NCI-H345 treated with DMSO at 0.1 percent for 48 hours (cell line): Measurements from ENCODE around the gene TMEM88.
A peak's percentile ranks its signal among the peaks of the same experiment; 100 is the strongest.
"Not testable (repeated sequence)": the region's sequence is repeated elsewhere in the genome, so short reads cannot be mapped to it uniquely, and the experiment has no call there.

ENCODE experiments used
- DNase-seq: peaks from one replicate; lab custom pipeline; 2025; ENCODE audit not compliant: unreplicated experiment; lab: John Stamatoyannopoulos, UW

The TMEM88 gene

GRCh38 chr17:7856011-7856810 lies 1.3 kb downstream of the TMEM88 start:
- no peak for DNase-seq

GRCh38 chr17:7856811-7857712 lies 2.2 kb downstream of the TMEM88 start, which contains the start of gene NAA38:
Gene NAA38, minus strand, starts transcription at chr17:7857559. Its CDS starts 96 bp downstream, at chr17:7857463.
- peak; percentile 95 for DNase-seq

- DNase-seq: peak; percentile 92
Measured at GRCh38 chr17:7857713-7858521, 3.1 kb downstream of the TMEM88 start, which contains the start of gene CYB5D1. Gene CYB5D1, plus strand, starts transcription at chr17:7858003. Its CDS starts 132 bp downstream, at chr17:7858135.

GRCh38 chr17:7858522-7858810 lies 3.6 kb downstream of the TMEM88 start:
- DNase-seq: no peak

DNA sequence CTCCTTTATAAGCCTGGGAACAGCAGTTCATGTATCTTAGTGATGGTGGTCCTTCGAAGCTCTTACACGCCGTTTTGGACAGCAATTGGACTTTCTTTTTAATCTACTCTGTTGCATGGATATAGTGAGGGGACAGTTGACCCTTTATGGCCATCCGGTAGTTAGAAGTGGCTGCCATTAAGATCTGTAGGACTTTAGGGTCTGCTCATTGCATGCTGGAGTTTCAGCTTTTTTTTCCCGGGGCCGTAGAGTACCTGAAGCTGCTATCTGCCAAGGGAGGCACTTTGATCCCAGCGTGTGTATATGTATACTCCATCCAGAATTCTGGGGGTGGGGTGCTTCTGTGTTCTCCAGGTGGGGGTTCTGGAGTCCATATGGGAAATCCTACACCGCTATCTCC lies 4.2 kb downstream of the TMEM88 start:
- DNase-seq: no peak

GRCh38 chr17:7862692-7863437 lies 8.0 kb downstream of the TMEM88 start:
- peak; percentile 15 for DNase-seq

GRCh38 chr17:7864384-7864783 lies 9.5 kb downstream of the TMEM88 start:
- DNase-seq: not testable (repeated sequence)

DNA sequence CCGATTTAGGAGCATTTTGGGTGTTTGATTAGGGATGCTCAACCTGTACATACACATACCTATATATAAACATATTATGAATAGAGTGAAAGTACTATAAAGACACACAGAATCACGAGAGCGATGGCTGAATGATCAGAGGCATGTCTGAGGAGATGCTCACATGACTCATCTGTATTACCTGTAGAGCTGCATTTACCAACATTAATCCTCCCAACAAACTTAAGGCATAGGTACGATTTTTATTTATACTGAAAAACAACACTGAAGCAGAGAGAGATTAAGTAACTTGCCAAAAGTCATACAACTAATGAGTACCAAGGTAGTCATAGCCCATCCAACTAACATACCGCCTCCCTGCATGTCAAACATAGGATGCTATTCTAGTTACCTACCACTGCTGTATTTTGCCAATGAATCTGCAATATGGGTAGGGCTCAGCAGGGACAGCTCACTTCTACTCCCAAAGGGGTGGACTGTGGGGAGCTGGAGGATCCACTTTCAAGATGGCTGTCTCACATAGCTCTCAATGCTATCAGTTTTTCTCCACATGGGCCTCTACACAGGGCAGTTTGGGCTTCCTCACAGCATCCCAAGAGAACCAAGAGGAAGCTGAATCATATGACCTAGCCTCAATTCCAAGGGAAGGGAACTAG lies 10.3 kb downstream of the TMEM88 start:
- no peak for DNase-seq

- no peak for DNase-seq
Measured at GRCh38 chr17:7867881-7868329, 13.0 kb downstream of the TMEM88 start.

GRCh38 chr17:7873051-7873450 lies 18.2 kb downstream of the TMEM88 start:
- no peak for DNase-seq

- DNase-seq: no peak
Measured at GRCh38 chr17:7875804-7876370, 21.0 kb downstream of the TMEM88 start.

GRCh38 chr17:7878234-7878633 lies 23.4 kb downstream of the TMEM88 start:
- DNase-seq: no peak

- no peak for DNase-seq
Measured at GRCh38 chr17:7880076-7880868, 25.4 kb downstream of the TMEM88 start.

- peak; percentile 12 for DNase-seq
Measured at GRCh38 chr17:7881276-7882054, 26.6 kb downstream of the TMEM88 start.

GRCh38 chr17:7882068-7882467 lies 27.2 kb downstream of the TMEM88 start:
- no peak for DNase-seq

- DNase-seq: no peak
Measured at GRCh38 chr17:7882629-7883028, 27.8 kb downstream of the TMEM88 start.

DNA sequence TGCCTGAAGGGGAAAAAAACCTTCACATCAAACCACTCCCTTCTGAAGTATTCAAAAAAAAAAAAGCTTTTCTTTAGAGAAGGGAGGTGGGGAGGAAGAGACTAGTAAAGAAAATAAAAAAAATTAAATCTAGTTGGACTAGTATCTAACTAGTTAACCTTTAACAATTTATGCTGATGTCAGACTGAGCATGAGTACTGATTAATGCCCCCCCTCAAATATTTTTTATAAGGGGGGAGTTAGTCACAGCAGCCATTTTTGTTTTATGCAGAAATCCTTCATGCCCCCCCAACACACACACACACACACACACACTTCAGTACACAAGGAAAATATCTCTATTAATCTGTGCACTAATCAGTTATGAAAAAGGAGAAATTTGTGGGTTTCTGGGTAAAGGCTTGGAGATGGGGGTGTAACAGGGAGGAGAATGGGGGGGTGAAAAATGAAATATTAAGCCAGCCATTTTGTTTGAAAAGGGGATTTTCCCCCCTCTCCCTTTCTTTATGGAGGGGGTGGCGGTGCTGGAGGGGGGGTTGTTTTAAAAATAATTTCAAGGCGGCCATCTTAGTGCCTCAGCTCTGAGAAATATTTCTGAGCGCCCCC lies 29.0 kb downstream of the TMEM88 start:
- DNase-seq: no peak
